ENCODE data around the gene TADA3. TPM values are rescaled to one million over a fixed set of nuclear protein-coding genes. Genes with fewer than 3 reads are reported as not detected.

TADA3 gene
- total RNA-seq, 4 donors from 2014 or later = 53.7 to 504 (median 92.0) TPM

DNA sequence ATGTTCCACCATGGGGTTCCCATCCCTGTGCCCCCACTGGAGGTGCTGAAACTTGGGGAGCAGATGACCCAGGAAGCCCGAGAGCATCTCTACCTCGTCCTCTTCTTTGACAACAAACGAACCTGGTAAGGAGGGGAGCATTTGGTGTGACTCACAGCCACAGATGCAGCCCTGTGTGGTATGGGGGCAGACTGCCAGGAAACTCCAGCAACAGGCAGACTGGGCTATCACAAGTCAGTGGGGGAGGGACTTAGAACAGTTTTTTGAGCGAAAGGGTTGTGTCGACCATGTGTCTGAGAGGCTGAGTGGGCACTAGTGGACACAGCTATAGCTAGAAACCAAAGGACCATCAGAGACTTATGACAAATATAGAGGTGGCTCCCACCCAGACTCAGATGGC lies 45.9 kb downstream of the TADA3 start:
- no peaks in the 10 kb centered on the region for H3K9me3 ChIP-seq
- H3K36me3 ChIP-seq = peaks cover 0 to 62% (median 33%) of the 10 kb centered on the region in 4 donors
- peaks cover 14 to 21% (median 19%) of the 10 kb centered on the region in 4 donors for H3K4me1 ChIP-seq
- H3K27ac ChIP-seq = no peak overlapping the region
- in situ Hi-C loops (cut with MboI; ENCODE audit: low pct_ligation_motif_present in 1 of 4, low pct_unique_long_range_greater_than_20kb in 1 of 4, low sequenced_read_pairs in 3 of 4) (no loop called here), intact Hi-C loops (cut with DNase I; ENCODE audit: low total_unique reads) (no loop called here)
- no peak for TF ChIP-seq EP300 (IDR thresholded peaks at IDR 0.05; ENCODE audit: low read depth)
- no peak overlapping the region for H3K4me3 ChIP-seq
- H3K27me3 ChIP-seq = no peaks in the 10 kb centered on the region
- WGBS, 2 donors (ENCODE audit: low coverage in 1 of 2) = 74 to 83% methylated on average over 3 to 5 of the region's 5 CpGs
- no peak for DNase-seq

DNA sequence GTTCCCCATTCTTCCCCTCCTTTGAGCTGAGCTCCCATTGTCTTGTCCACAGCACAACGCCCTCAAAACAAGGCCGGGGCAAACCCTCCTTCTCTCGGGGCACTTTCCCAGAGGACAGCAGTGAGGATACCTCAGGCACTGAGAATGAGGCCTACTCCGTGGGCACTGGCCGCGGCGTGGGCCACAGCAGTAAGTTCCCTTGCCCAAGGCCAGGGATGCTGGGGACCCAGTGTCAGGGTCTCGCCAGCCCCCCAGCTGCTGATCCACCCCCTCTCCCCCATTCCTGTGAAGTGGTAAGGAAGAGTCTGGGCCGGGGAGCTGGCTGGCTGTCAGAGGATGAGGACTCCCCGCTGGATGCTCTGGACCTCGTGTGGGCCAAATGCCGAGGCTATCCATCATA lies 46.8 kb downstream of the TADA3 start:
- 88% methylated on average over 12 of the region's 12 CpGs; no CpG with 5 or more reads in 1 of the 2 donors for WGBS, 2 donors (ENCODE audit: low coverage in 1 of 2)
- Histone ChIP-seq H3K27ac (no peak overlapping the region), H3K4me1 (peaks cover 6 to 13% (median 11%) of the 10 kb centered on the region in 4 donors), H3K27me3 (no peaks in the 10 kb centered on the region), H3K36me3 (peaks cover 0 to 70% (median 37%) of the 10 kb centered on the region in 4 donors), H3K4me3 (no peak overlapping the region), H3K9me3 (no peaks in the 10 kb centered on the region)
- in situ Hi-C loops (cut with MboI; ENCODE audit: low pct_ligation_motif_present in 1 of 4, low pct_unique_long_range_greater_than_20kb in 1 of 4, low sequenced_read_pairs in 3 of 4) (no loop called here), intact Hi-C loops (cut with DNase I; ENCODE audit: low total_unique reads) (no loop called here)
- DNase-seq = no peak
- no peak for TF ChIP-seq POLR2AphosphoS5 (IDR thresholded peaks at IDR 0.05)
- TF ChIP-seq CTCF (IDR thresholded peaks at IDR 0.05) = no peak
- TF ChIP-seq EP300 (IDR thresholded peaks at IDR 0.05; ENCODE audit: low read depth) = no peak
- no peak for TF ChIP-seq POLR2A (IDR thresholded peaks at IDR 0.05)

GRCh38 chr3:9744162-9744561 lies 48.1 kb downstream of the TADA3 start:
- in situ Hi-C loops (cut with MboI; ENCODE audit: low pct_ligation_motif_present in 1 of 4, low pct_unique_long_range_greater_than_20kb in 1 of 4, low sequenced_read_pairs in 3 of 4) (no loop called here), intact Hi-C loops (cut with DNase I; ENCODE audit: low total_unique reads) (no loop called here)
- TF ChIP-seq EP300 (IDR thresholded peaks at IDR 0.05; ENCODE audit: low read depth) (no peak), CTCF (IDR thresholded peaks at IDR 0.05) (no peak), POLR2A (IDR thresholded peaks at IDR 0.05) (no peak), POLR2AphosphoS5 (IDR thresholded peaks at IDR 0.05) (no peak)
- no peaks in the 10 kb centered on the region for H3K27me3 ChIP-seq
- DNase-seq = no peak
- no peak overlapping the region for H3K4me3 ChIP-seq
- WGBS, 2 donors (ENCODE audit: low coverage in 1 of 2) = 91% methylated on average over 13 of the region's 13 CpGs; no CpG with 5 or more reads in 1 of the 2 donors
- no peak overlapping the region for H3K27ac ChIP-seq
- no peaks in the 10 kb centered on the region for H3K9me3 ChIP-seq
- H3K36me3 ChIP-seq = peaks cover 0 to 83% (median 44%) of the 10 kb centered on the region in 4 donors
- peaks cover 3 to 8% (median 5%) of the 10 kb centered on the region in 4 donors for H3K4me1 ChIP-seq

DNA sequence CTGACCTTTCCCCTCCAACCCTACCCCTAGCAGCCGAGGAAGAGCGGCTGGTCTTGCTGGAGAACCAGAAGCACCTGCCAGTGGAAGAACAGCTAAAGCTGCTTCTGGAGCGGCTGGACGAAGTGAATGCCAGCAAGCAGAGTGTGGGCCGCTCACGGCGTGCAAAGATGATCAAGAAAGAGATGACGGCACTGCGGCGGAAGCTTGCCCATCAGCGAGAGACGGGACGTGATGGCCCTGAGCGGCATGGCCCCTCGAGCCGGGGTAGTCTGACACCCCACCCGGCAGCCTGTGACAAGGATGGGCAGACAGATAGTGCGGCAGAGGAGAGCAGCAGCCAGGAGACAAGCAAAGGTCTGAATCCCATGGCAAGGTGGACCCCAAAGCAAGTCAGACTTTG lies 48.7 kb downstream of the TADA3 start:
- H3K9me3 ChIP-seq = no peaks in the 10 kb centered on the region
- DNase-seq = no peak
- 96% methylated on average over 18 of the region's 18 CpGs; no CpG with 5 or more reads in 1 of the 2 donors for WGBS, 2 donors (ENCODE audit: low coverage in 1 of 2)
- H3K4me1 ChIP-seq = peaks cover 0 to 2% (median 0%) of the 10 kb centered on the region in 4 donors
- no peak overlapping the region for H3K27ac ChIP-seq
- in situ Hi-C loops (cut with MboI; ENCODE audit: low pct_ligation_motif_present in 1 of 4, low pct_unique_long_range_greater_than_20kb in 1 of 4, low sequenced_read_pairs in 3 of 4) (no loop called here), intact Hi-C loops (cut with DNase I; ENCODE audit: low total_unique reads) (no loop called here)
- no peaks in the 10 kb centered on the region for H3K27me3 ChIP-seq
- H3K4me3 ChIP-seq = no peak overlapping the region
- peaks cover 0 to 89% (median 47%) of the 10 kb centered on the region in 4 donors for H3K36me3 ChIP-seq
- TF ChIP-seq POLR2AphosphoS5 (IDR thresholded peaks at IDR 0.05) (no peak), CTCF (IDR thresholded peaks at IDR 0.05) (no peak), EP300 (IDR thresholded peaks at IDR 0.05; ENCODE audit: low read depth) (no peak), POLR2A (IDR thresholded peaks at IDR 0.05) (no peak)

- H3K4me3 ChIP-seq = no peak overlapping the region
- H3K27me3 ChIP-seq = no peaks in the 10 kb centered on the region
- no peaks in the 10 kb centered on the region for H3K4me1 ChIP-seq
- intact Hi-C loops (cut with DNase I; ENCODE audit: low total_unique reads) = no loop called here
- peaks cover 0 to 97% (median 47%) of the 10 kb centered on the region in 4 donors for H3K36me3 ChIP-seq
- in situ Hi-C loops (cut with MboI; ENCODE audit: low pct_ligation_motif_present in 1 of 4, low pct_unique_long_range_greater_than_20kb in 1 of 4, low sequenced_read_pairs in 3 of 4) = no loop called here
- no peak for TF ChIP-seq POLR2A (IDR thresholded peaks at IDR 0.05)
- no peak for TF ChIP-seq CTCF (IDR thresholded peaks at IDR 0.05)
- TF ChIP-seq EP300 (IDR thresholded peaks at IDR 0.05; ENCODE audit: low read depth) = no peak
- TF ChIP-seq POLR2AphosphoS5 (IDR thresholded peaks at IDR 0.05) = no peak
- 100% methylated on average over 1 of the region's 1 CpG; no CpG with 5 or more reads in 1 of the 2 donors for WGBS, 2 donors (ENCODE audit: low coverage in 1 of 2)
- DNase-seq = no peak
- no peaks in the 10 kb centered on the region for H3K9me3 ChIP-seq
- no peak overlapping the region for H3K27ac ChIP-seq
These were observed 49.7 kb downstream of the TADA3 start for GRCh38 chr3:9742560-9742959.
